Hepatocyte (in vitro differentiated cells): ENCODE measurements around the gene KCNK18. TPM values are rescaled to one million over a fixed set of nuclear protein-coding genes. Genes with fewer than 3 reads are reported as not detected.

Experiments used
- DNase-seq: peaks from one replicate; pipeline ENCODE4 v3.0.0-alpha.2; 2016; ENCODE audit warnings: low spot score
- H2AFZ ChIP-seq: fragments of 200-600 bp; sonication (generic); 2 replicates; pipeline ENCODE4 v1.6.0; 2016; ENCODE audit warnings: antibody characterized with exemption, mild to moderate bottlenecking
- H3K27ac ChIP-seq: fragments of 200-600 bp; sonication (generic); 2 replicates; pipeline ENCODE4 v1.5.1; 2016; ENCODE audit warnings: mild to moderate bottlenecking
- H3K27me3 ChIP-seq: fragments of 200-600 bp; sonication (generic); 2 replicates; pipeline ENCODE4 v1.6.1; 2016
- H3K36me3 ChIP-seq: fragments of 200-600 bp; sonication (generic); replicated peaks from 2 replicates; pipeline ENCODE4 v1.5.1; 2016; ENCODE audit warnings: low read depth; ENCODE audit not compliant: insufficient read depth
- H3K4me1 ChIP-seq: fragments of 200-600 bp; sonication (generic); 2 replicates; pipeline ENCODE4 v1.5.1; 2016; ENCODE audit warnings: mild to moderate bottlenecking, moderate library complexity; ENCODE audit not compliant: insufficient read depth
- H3K4me2 ChIP-seq: fragments of 200-600 bp; sonication (generic); 2 replicates; pipeline ENCODE4 v1.6.0; 2016
- H3K4me3 ChIP-seq: fragments of 200-600 bp; sonication (generic); 2 replicates; pipeline ENCODE4 v1.5.1; 2016; ENCODE audit warnings: mild to moderate bottlenecking
- H3K79me2 ChIP-seq: fragments of 200-600 bp; sonication (generic); 2 replicates; pipeline ENCODE4 v1.6.0; 2017; ENCODE audit warnings: mild to moderate bottlenecking
- H3K9me2 ChIP-seq: fragments of 200-600 bp; sonication (generic); replicated peaks from 2 replicates; pipeline ENCODE4 v1.6.0; 2017; ENCODE audit warnings: mild to moderate bottlenecking; ENCODE audit not compliant: insufficient read depth
- H3K9me3 ChIP-seq: fragments of 200-600 bp; sonication (generic); 2 replicates; pipeline ENCODE4 v1.5.1; 2016; ENCODE audit warnings: low read depth, mild to moderate bottlenecking
- H4K20me1 ChIP-seq: fragments of 200-600 bp; sonication (generic); 2 replicates; pipeline ENCODE4 v1.6.0; 2016; ENCODE audit warnings: mild to moderate bottlenecking; ENCODE audit not compliant: insufficient read depth, poor library complexity, severe bottlenecking
- EZH2 ChIP-seq: fragments of 200-600 bp; sonication (generic); IDR thresholded peaks from 2 replicates; pipeline ENCODE4 v1.6.1; 2016; ENCODE audit warnings: antibody characterized with exemption, mild to moderate bottlenecking, borderline replicate concordance
- EZH2phosphoT487 ChIP-seq: fragments of 200-600 bp; sonication (generic); IDR thresholded peaks from one replicate; pipeline ENCODE4 v1.6.1; 2018; ENCODE audit warnings: antibody characterized with exemption, mild to moderate bottlenecking, low read depth, moderate library complexity; ENCODE audit not compliant: unreplicated experiment, severe bottlenecking
- WGBS: methylation state at CpG from one replicate; pipeline ENCODE4 v1.1.6; 2016; ENCODE audit warnings: low lambda C conversion rate; ENCODE audit errors: missing lambda C conversion rate; 5-methylcytosine and 5-hydroxymethylcytosine counted together
- polyA plus RNA-seq: library from polyadenylated mRNA; unstranded; fragments of >200 nt; fragmentation: Nextera tagmentation; extraction: Ambion mirVana; gene quantifications from 2 replicates; pipeline ENCODE4 v1.2.1, GENCODE V29; 2016
- total RNA-seq: library from RNA; depleted of rRNA; stranded (reverse); fragments of >200 nt; gene quantifications from 2 replicates; pipeline ENCODE4 v1.2.3, GENCODE V29; 2014
- TF ChIP-seq, protein P1 (sequence below): fragments of 200-600 bp; sonication (generic); IDR thresholded peaks from 2 replicates; pipeline ENCODE4 v1.5.1; 2016; ENCODE audit warnings: antibody characterized with exemption, mild to moderate bottlenecking; ENCODE audit not compliant: poor library complexity

KCNK18 gene
- total and polyA plus RNA-seq, 2 experiments from 2014 or later, result not detected

DNA sequence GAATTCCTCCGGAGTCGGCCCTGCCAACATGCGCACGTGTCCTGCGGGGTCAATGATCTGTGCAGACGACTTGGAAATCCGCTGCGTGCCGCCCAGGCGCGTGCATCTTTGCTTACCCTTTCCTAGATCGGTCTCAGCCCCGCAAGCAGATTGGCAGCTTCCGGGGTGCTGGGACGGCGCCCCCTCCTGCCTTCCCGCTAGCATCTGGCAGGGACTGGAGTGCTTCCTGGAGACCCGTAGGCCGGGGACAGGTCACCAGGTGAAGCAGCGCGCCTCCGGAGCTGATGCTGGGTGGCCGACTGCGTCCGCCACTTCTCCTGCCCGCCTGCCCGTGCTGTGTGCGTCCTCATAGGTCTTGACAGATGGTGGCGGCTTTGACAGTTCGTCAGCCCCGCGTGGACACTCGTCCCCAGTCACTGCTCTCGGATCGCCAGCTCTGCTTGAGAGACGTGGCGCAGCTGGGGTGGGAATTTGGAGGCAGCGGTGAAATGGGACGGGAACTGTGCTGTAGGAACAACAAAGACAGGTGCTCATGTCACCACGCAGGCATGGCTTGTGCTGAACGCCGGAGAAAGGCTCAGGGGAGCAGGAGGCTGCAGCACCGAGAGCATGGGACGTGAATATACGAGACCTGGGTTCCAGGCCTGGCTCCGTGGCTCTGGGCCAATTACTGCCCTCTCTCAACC lies 21.9 kb upstream of the KCNK18 start:
- Histone ChIP-seq H3K27ac (no peak overlapping the region), H3K9me3 (no peaks in the 10 kb centered on the region), H3K36me3 (no peaks in the 10 kb centered on the region), H3K4me1 (no peaks in the 10 kb centered on the region), H3K9me2 (no peaks in the 10 kb centered on the region), H3K4me3 (peak overlapping the region; percentile 14), H3K27me3 (peaks cover 41% of the 10 kb centered on the region), H3K4me2 (peak overlapping the region; percentile 88), H3K79me2 (no peaks in the 10 kb centered on the region), H2AFZ (peak overlapping the region; percentile 27), H4K20me1 (no peaks in the 10 kb centered on the region)
- TF ChIP-seq EZH2phosphoT487 (no peak), EZH2 (no peak)
- TF ChIP-seq, protein P1, sequence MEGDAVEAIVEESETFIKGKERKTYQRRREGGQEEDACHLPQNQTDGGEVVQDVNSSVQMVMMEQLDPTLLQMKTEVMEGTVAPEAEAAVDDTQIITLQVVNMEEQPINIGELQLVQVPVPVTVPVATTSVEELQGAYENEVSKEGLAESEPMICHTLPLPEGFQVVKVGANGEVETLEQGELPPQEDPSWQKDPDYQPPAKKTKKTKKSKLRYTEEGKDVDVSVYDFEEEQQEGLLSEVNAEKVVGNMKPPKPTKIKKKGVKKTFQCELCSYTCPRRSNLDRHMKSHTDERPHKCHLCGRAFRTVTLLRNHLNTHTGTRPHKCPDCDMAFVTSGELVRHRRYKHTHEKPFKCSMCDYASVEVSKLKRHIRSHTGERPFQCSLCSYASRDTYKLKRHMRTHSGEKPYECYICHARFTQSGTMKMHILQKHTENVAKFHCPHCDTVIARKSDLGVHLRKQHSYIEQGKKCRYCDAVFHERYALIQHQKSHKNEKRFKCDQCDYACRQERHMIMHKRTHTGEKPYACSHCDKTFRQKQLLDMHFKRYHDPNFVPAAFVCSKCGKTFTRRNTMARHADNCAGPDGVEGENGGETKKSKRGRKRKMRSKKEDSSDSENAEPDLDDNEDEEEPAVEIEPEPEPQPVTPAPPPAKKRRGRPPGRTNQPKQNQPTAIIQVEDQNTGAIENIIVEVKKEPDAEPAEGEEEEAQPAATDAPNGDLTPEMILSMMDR, result no peak
- WGBS, result 2% methylated on average over 46 of the region's 46 CpGs
- peak; percentile 31 for DNase-seq

DNA sequence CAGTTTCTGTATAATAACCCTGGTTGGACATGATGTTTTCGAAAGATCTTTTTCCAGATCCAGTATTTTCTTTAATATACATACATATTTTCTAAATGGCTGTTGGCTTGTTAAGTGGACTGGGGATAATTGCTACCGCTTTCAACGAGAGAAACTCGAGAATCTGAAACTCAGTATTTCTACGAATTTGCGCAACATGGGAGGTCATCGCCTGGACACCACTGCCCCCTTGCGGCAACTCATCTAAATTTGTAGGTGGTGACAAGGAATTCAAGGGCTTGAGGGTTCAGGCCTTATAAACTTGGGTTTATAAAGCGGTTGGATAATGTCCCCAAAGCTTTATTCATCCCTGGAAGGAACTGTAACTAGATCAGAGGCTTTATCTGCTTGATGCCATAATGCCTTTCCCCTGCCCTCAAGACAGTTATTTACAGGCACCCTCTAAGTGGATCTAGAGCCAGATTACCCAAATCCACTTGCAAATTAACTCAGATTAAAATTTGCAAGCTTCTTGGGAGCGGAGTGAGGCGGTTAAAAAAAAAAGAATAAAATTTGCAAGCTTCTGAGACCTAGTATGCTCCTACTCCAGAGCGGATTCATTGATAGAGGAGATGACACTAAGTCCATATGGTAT lies 21.3 kb upstream of the KCNK18 start:
- H3K4me1 ChIP-seq, result no peaks in the 10 kb centered on the region
- WGBS, result 18% methylated on average over 12 of the region's 12 CpGs
- H3K4me2 ChIP-seq, result peak overlapping the region; percentile 88
- no peaks in the 10 kb centered on the region for H4K20me1 ChIP-seq
- peaks cover 40% of the 10 kb centered on the region for H3K27me3 ChIP-seq
- H2AFZ ChIP-seq, result peak overlapping the region; percentile 27
- H3K79me2 ChIP-seq, result no peaks in the 10 kb centered on the region
- no peak for TF ChIP-seq EZH2phosphoT487
- no peak for TF ChIP-seq EZH2
- TF ChIP-seq, protein P1, result peak; percentile 80
- no peak overlapping the region for H3K27ac ChIP-seq
- DNase-seq, result peak; percentile 87
- no peaks in the 10 kb centered on the region for H3K9me3 ChIP-seq
- peak overlapping the region; percentile 14 for H3K4me3 ChIP-seq
- H3K9me2 ChIP-seq, result no peaks in the 10 kb centered on the region
- no peaks in the 10 kb centered on the region for H3K36me3 ChIP-seq

DNA sequence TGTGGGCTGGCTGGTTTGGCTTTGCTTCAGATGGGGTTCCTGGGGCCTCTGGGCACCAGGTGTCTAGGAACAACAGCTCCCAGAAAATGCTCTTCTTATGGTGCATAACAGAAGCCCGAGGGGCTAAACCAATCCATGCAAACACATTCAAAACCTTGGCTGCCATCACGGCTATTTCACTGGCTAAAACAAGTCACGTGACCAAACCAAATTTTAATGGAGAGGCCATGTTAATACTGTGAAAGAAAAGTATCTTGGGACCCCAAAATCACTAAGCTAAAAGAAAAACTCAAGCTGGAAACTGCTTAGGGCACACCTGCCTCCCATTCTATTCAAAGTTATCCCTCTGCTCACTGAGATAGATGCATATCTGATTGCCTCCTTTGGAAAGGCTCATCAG lies 19.1 kb upstream of the KCNK18 start:
- H3K4me3 ChIP-seq, result no peak overlapping the region
- TF ChIP-seq, protein P1, result no peak
- no peak for TF ChIP-seq EZH2phosphoT487
- no peak for TF ChIP-seq EZH2
- WGBS, result 81% methylated on average over 3 of the region's 3 CpGs

More for the DNA sequence above, 19.1 kb upstream of the KCNK18 start:
- no peak for DNase-seq
- no peaks in the 10 kb centered on the region for H4K20me1 ChIP-seq
- no peaks in the 10 kb centered on the region for H3K79me2 ChIP-seq
- peaks cover 21% of the 10 kb centered on the region for H3K27me3 ChIP-seq
- no peaks in the 10 kb centered on the region for H3K9me3 ChIP-seq
- no peaks in the 10 kb centered on the region for H3K4me1 ChIP-seq
- no peak overlapping the region for H2AFZ ChIP-seq
- no peaks in the 10 kb centered on the region for H3K36me3 ChIP-seq
- H3K9me2 ChIP-seq, result no peaks in the 10 kb centered on the region
- no peak overlapping the region for H3K27ac ChIP-seq
- no peak overlapping the region for H3K4me2 ChIP-seq
